Vagina (tissue), 2 donors: Measurements from ENCODE around the gene RIC8A. TPM values are rescaled to one million over a fixed set of nuclear protein-coding genes. Genes with fewer than 3 reads are reported as not detected.
A peak's percentile ranks its signal among the peaks of the same experiment; 100 is the strongest.

ENCODE experiments used
- DNase-seq, 2 donors: peaks; one replicate each; pipeline ENCODE4 v3.0.0-alpha.2; 2017; ENCODE audit errors: extremely low spot score in 2 of 2
- H3K27ac ChIP-seq: fragments of 200-600 bp; sonication (generic); one replicate; pipeline ENCODE4 v1.5.1; 2019
- H3K27me3 ChIP-seq: fragments of 200-600 bp; sonication (generic); one replicate; pipeline ENCODE4 v1.5.1; 2019
- H3K36me3 ChIP-seq, 2 donors: fragments of 200-600 bp; sonication (generic); one replicate each; pipeline ENCODE4 v1.5.1; 2017 to 2019
- H3K4me1 ChIP-seq: fragments of 200-600 bp; sonication (generic); one replicate; pipeline ENCODE4 v1.5.1; 2019
- H3K4me3 ChIP-seq, 2 donors: fragments of 200-600 bp; sonication (generic); 1 replicate in 1 of 2; 2 replicates in 1 of 2; pipeline ENCODE4 v1.5.1; 2016 to 2019
- H3K9me3 ChIP-seq: fragments of 200-600 bp; sonication (generic); one replicate; pipeline ENCODE4 v1.5.1; 2019
- POLR2A ChIP-seq, 2 donors: fragments of 450-650 bp; IDR thresholded peaks; one replicate each; pipeline ENCODE4 v1.6.1; 2017; ENCODE audit warnings: antibody characterized with exemption in 2 of 2, mild to moderate bottlenecking in 2 of 2, moderate library complexity in 2 of 2
- POLR2AphosphoS5 ChIP-seq, 2 donors: sonication (generic); formaldehyde crosslinking; IDR thresholded peaks; one replicate each; pipeline ENCODE4 v1.9.0; 2017; ENCODE audit warnings: antibody characterized with exemption in 2 of 2, mild to moderate bottlenecking in 2 of 2, low read depth in 1 of 2; ENCODE audit not compliant: insufficient read depth in 1 of 2
- intact Hi-C: fragments of 100-400 bp; cut with DNase I; formaldehyde crosslinking; loops from one replicate; pipeline ENCODE4 v1.15.1; 2023
- total RNA-seq: library from RNA; depleted of rRNA; stranded (reverse); fragments of >200 nt; gene quantifications from one replicate; pipeline ENCODE4 v1.2.3, GENCODE V29; 2016
- TF ChIP-seq, protein P1 (sequence below), 3 experiments: fragments of 450-650 bp in 2 of 3; fragments of 200-600 bp in 1 of 3; sonication (generic) in 1 of 3; IDR thresholded peaks; one replicate each; pipeline ENCODE4 v1.5.1; 2017 to 2019; ENCODE audit warnings: antibody characterized with exemption in 3 of 3, mild to moderate bottlenecking in 2 of 3, moderate library complexity in 2 of 3

Gene RIC8A
- total RNA-seq, 1 donor from 2014 or later, result 90.1 TPM

DNA sequence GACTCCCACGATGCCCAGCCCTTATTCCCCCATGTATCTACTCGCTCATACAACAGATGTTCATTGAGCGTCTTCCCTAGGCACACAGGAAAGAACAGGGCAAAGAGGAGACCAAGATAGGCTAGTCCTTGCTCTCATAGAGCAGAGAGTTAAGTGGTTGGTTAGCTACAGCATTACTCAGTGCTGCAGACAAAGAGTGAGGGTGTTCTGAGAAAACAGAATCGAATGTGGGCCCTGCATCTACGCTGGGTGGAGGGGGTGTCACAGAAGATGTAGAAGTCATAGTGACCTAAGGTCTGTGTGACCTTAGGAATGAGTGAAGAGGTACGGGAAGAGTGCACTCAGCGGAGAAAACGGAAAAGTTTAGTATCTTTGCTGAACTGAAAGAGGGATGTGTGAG is 41.6 kb downstream of the RIC8A start:
- Histone ChIP-seq H3K4me1 (no peaks in the 10 kb centered on the region), H3K9me3 (no peaks in the 10 kb centered on the region), H3K36me3 (peaks cover 0 to 82% of the 10 kb centered on the region in 2 donors)

DNA sequence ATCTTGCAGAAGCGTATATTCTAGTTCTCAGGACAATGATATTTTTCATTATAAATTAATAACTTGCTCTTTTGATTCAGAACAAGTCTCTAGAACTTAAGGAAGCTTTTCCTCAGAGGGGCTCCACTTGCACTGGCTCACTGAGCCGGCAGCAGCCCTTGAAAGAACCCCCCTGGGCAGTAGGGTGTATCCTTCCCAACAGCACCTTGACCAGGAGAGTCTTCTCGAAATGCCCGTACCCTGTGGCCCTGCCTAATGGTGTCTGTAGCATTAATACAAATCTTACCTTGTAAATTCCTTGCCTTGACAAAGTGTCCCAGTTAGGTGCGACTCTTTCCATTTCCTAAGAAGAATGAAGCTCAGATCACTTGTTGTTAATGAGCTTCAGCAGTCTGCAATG is 42.8 kb downstream of the RIC8A start:
- H3K4me3 ChIP-seq, result no peak overlapping the region
- H3K9me3 ChIP-seq, result no peaks in the 10 kb centered on the region
- peak in 1 of 2 donors; percentile 60 for DNase-seq
- intact Hi-C loops, result loop anchor here (10.0 kb wide), 1 partner anchor 195 kb away; the partner anchor contains the start of gene ANO9
- H3K4me1 ChIP-seq, result no peaks in the 10 kb centered on the region
- no peak overlapping the region for H3K27ac ChIP-seq
- TF ChIP-seq, protein P1, sequence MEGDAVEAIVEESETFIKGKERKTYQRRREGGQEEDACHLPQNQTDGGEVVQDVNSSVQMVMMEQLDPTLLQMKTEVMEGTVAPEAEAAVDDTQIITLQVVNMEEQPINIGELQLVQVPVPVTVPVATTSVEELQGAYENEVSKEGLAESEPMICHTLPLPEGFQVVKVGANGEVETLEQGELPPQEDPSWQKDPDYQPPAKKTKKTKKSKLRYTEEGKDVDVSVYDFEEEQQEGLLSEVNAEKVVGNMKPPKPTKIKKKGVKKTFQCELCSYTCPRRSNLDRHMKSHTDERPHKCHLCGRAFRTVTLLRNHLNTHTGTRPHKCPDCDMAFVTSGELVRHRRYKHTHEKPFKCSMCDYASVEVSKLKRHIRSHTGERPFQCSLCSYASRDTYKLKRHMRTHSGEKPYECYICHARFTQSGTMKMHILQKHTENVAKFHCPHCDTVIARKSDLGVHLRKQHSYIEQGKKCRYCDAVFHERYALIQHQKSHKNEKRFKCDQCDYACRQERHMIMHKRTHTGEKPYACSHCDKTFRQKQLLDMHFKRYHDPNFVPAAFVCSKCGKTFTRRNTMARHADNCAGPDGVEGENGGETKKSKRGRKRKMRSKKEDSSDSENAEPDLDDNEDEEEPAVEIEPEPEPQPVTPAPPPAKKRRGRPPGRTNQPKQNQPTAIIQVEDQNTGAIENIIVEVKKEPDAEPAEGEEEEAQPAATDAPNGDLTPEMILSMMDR (IDR thresholded peaks at IDR 0.05), result no peak
- peaks cover 0 to 76% of the 10 kb centered on the region in 2 donors for H3K36me3 ChIP-seq
- no peaks in the 10 kb centered on the region for H3K27me3 ChIP-seq

More for the DNA sequence above, 41.6 kb downstream of the RIC8A start:
- DNase-seq, result no peak
- intact Hi-C loops, result no loop called here
- Histone ChIP-seq H3K27ac (no peak overlapping the region), H3K27me3 (no peaks in the 10 kb centered on the region), H3K4me3 (no peak overlapping the region)
- no peak for TF ChIP-seq POLR2A (IDR thresholded peaks at IDR 0.05)

DNA sequence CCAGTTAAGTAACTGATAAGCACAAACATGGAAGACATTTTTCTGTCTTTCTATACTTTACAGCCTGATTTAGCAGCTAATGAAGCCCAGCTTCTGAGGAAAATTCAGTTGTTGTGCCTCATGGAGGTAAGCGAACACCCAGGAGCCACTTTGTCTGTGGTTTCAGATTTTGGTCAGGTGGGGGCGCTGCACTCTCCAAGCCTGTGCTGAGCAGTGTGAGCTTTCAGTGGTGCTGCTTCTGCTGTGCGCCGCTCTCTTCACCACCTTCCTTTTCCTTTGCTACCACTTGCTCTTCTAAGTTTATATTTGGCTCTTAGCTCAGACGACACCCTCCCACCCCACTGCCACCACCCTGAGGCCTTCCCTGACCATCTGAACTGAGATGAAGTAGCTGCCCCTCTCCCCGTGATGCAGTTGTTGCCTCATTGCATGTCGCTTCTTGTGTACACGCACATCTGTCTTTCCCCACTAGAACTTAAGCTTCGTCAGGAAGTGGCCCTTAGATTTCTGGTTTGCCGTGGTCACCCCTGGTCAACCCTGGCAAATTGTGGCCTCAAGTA is 43.3 kb downstream of the RIC8A start:
- Histone ChIP-seq H3K27ac (no peak overlapping the region), H3K4me3 (no peak overlapping the region), H3K36me3 (peaks cover 0 to 72% of the 10 kb centered on the region in 2 donors), H3K27me3 (no peaks in the 10 kb centered on the region), H3K9me3 (no peaks in the 10 kb centered on the region), H3K4me1 (no peaks in the 10 kb centered on the region)
- intact Hi-C loops, result loop anchor here (10.0 kb wide), 1 partner anchor 194 kb away; the partner anchor contains the start of gene ANO9
- peak in 1 of 2 donors; percentile 60 for DNase-seq
- TF ChIP-seq, protein P1 (IDR thresholded peaks at IDR 0.05), result peak in 2 of 3 experiments; percentile 46 to 53
- TF ChIP-seq POLR2A (IDR thresholded peaks at IDR 0.05) (no peak), POLR2AphosphoS5 (IDR thresholded peaks at IDR 0.05; ENCODE audit: insufficient read depth in 1 of 2, low read depth in 1 of 2) (no peak)

DNA sequence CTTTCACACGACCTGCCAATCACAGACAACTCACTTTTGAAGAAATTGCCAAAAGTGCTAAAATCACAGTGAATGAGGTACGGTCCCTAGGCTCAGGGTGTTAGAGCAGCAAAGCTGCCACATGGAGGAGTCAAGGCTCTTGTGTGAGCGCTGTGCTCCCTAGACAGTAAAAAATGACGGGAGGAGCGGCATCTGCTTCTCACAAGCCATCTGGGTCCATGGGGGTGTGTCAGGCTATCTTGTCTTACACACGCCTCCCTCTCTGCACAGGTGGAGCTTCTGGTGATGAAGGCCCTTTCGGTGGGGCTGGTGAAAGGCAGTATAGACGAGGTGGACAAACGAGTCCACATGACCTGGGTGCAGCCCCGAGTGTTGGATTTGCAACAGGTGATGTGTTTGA is 44.0 kb downstream of the RIC8A start:
- Histone ChIP-seq H3K9me3 (no peaks in the 10 kb centered on the region), H3K27me3 (no peaks in the 10 kb centered on the region), H3K4me1 (no peaks in the 10 kb centered on the region), H3K4me3 (no peak overlapping the region), H3K27ac (no peak overlapping the region), H3K36me3 (peaks cover 0 to 65% of the 10 kb centered on the region in 2 donors)
- no peak for DNase-seq
- intact Hi-C loops, result loop anchor here (10.0 kb wide), 1 partner anchor 193 kb away; the partner anchor contains the start of gene ANO9
- TF ChIP-seq POLR2A (IDR thresholded peaks at IDR 0.05) (no peak), POLR2AphosphoS5 (IDR thresholded peaks at IDR 0.05; ENCODE audit: insufficient read depth in 1 of 2, low read depth in 1 of 2) (no peak)
- TF ChIP-seq, protein P1 (IDR thresholded peaks at IDR 0.05), result no peak

DNA sequence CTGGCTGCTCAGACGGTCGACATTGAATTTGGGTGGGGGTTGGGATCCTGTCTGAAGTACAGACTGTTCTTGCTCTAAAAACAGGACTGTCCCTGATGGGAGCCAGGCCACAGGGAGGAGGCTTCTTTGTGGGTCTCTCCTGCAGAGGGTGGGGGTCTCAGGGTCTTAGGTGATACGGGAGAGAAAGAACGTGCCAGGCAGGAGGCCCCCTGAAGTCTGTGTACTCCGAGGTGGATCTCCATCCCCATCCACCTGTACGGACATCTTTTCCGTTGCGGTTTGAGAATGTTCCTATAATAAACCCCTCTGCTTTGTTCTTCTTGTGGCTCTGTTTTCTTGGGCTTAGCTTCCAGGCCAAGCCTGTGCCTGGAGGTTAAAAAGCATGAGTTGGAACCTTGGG is 45.2 kb downstream of the RIC8A start:
- TF ChIP-seq, protein P1 (IDR thresholded peaks at IDR 0.05), result no peak
- TF ChIP-seq POLR2A (IDR thresholded peaks at IDR 0.05) (no peak), POLR2AphosphoS5 (IDR thresholded peaks at IDR 0.05; ENCODE audit: insufficient read depth in 1 of 2, low read depth in 1 of 2) (no peak)
- Histone ChIP-seq H3K4me3 (no peak overlapping the region), H3K36me3 (peaks cover 0 to 54% of the 10 kb centered on the region in 2 donors), H3K27ac (no peak overlapping the region), H3K4me1 (no peaks in the 10 kb centered on the region), H3K27me3 (no peaks in the 10 kb centered on the region), H3K9me3 (no peaks in the 10 kb centered on the region)
- peak in 1 of 2 donors; percentile 67 for DNase-seq
- intact Hi-C loops, result loop anchor here (10.0 kb wide), 1 partner anchor 192 kb away; the partner anchor contains the start of gene ANO9
